Cardiac fibroblast (primary cell): ENCODE results near the gene EGFL7.
A peak's percentile ranks its signal among the peaks of the same experiment; 100 is the strongest.

ENCODE experiments used
- DNase-seq, 2 donors: peaks; one replicate each; pipeline versions ENCODE4 v3.0.0 to v3.0.0-alpha.2; 2010; ENCODE audit warnings: low read depth in 2 of 2
- H3K4me3 ChIP-seq, 2 donors: replicated peaks in 1 of 2; 1 replicate in 1 of 2; 2 replicates in 1 of 2; pipeline ENCODE4 v1.5.1; 2011; ENCODE audit warnings: low read depth in 2 of 2, low read length in 2 of 2, mild to moderate bottlenecking in 2 of 2, moderate library complexity in 1 of 2
- CTCF ChIP-seq: IDR thresholded peaks from one replicate; pipeline ENCODE4 v1.5.1; 2011; ENCODE audit warnings: low read depth, mild to moderate bottlenecking, low read length, inconsistent platforms

Gene EGFL7

DNA sequence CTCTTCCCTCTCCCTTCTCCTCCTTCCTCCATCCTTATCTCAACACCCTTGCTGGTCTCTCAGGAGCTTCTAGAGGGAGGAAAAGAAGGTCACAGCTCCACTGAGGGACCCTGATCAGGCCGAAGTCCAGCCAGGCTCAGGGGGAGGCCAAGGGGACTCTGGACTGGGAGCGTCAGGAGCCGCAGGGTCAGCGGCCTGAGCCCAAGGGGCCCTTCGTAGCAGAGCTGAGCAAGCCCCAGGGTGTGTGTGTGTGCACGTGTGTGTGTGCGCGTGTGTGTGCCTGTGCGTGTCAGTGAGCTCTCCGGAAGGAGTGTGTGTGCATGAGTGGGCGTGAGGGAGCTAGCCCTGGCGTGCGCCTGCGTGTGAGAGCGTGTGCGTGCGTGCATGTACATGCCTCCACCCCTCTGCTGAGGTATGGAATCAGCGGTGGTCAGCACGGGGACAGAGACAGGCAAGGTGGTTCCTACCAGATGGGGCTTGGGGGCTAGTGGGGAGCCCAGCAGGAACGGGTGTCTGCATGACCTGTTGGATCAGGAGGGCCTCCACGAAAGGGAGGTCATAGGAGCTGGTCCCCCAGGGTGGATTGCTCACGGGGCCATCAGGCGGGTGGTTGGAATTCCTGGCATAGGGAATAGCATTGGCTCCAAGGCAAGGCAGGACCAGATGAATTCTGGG is 34.6 kb downstream of the EGFL7 start:
- peak overlapping the region in 1 of 2 donors; percentile 24 for H3K4me3 ChIP-seq
- peak; percentile 53 to 54 for DNase-seq
- no peak for TF ChIP-seq CTCF

DNA sequence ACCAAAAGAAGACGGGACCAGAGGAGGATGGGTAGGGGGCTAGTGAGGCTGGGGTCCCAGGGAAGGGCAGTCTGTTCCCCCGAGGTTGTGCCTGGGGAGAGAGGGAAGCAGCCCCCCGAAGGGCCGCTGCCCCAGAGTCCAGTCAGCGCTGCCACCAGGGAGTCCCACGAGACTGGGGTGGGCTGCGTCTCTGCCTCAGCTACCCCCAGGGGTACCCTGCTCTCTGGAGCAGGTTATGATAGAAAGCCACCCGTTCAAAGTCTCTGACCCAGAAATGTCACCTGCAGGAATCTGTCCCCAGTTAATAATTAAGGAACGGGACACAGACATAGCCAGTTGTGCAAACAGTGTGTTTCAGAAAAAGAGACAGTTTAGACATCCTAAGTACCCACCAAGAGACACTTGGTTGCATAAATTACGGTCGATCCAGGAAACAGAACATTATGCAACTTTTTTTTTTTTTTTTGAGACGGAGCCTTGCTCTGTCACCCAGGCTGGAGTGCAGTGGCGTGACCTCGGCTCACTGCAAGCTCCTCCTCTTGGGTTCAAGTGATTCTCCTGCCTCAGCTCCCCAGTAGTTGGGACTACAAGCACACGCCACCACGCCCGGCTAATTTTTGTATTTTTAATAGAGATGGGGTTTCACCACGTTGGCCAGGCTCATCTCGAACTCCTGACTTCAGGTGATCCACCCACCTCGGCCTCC is 35.3 kb downstream of the EGFL7 start:
- peak overlapping the region in 1 of 2 donors; percentile 24 for H3K4me3 ChIP-seq
- no peak for TF ChIP-seq CTCF
- no peak for DNase-seq

DNA sequence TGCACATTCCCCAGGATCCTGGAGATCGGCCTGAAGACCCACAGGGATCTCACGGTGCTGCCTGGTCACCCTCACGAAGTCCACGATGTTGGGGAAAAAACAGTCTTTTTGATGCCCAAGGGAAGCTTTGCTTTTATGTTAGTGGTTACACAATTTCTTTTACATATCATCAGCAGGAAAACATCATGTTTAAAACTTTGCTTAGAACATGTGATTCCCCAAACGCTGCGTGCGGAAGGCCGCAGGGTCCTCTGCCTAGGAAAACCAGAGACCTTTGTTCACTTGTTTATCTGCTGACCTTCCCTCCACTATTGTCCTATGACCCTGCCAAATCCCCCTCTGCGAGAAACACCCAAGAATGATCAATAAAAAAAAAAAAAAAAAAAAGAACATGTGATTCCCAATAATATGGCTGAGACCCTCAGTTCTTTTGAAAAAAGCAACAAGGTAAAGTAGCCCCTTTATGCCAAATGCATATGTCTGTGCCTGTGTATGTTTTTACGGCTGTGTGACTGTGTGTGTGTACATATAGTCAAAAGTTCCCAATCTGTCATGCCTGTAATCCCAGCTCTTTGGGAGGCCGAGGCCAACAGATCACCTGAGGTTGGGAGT is 36.0 kb downstream of the EGFL7 start:
- no peak for DNase-seq
- no peak for TF ChIP-seq CTCF
- H3K4me3 ChIP-seq = no peak overlapping the region

- H3K4me3 ChIP-seq = no peak overlapping the region
- TF ChIP-seq CTCF = no peak
- peak; percentile 43 to 49 for DNase-seq
Observed at GRCh38 chr9:136700304-136700703, 37.6 kb downstream of the EGFL7 start.

DNA sequence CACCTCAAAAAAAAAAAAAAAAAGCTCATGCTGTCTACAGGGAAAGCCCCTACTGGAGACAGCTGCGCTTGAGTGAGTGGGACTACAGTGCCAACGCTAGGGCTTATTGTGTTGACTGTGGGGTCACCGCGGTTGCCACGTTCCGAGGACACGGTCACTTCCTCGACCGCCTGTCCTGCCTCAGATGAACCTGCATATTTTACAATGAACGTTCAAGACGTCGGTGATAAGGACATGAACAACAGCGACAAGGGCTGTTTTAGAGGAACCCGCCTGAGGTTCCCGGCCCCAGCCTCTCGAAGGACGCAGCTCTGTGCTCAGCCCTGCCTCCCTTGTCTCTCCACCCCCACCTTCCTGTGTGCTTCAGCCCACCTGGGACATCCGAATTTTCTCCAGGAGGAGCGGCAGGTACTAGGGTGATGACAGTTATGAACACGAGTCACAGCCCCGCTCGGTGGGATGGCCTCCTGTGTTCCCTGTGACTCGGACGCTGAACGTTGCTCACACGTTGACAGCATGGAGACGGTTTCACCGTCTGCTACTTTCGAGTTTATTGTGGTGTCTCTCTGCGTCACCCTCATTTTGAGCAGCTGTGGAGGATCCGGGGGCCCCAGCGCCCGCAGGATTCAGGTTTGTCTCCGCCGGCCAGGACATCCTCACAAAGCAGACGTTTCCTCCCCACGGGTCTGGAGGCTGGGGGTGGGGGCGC is 38.4 kb downstream of the EGFL7 start:
- no peak overlapping the region for H3K4me3 ChIP-seq
- TF ChIP-seq CTCF = no peak
- DNase-seq = no peak

- no peak for DNase-seq
- no peak for TF ChIP-seq CTCF
- H3K4me3 ChIP-seq = no peak overlapping the region
Observed at GRCh38 chr9:136701668-136702053, 38.9 kb downstream of the EGFL7 start.
